Stimulated activated effector memory CD8-positive, alpha-beta T cell treated with anti-CD3 and anti-CD28 coated beads, Interleukin-12 subunit alpha, Interleukin-12 subunit beta, amount 100 ng/mL, for 72 hours (primary cell): ENCODE data around the gene HOXD8.

ENCODE experiments used
- ATAC-seq: fragments of 150-1000 bp; cut with Tn5 transposase; 2 replicates; pipeline ENCODE4 v1.10.0; 2021
- DNase-seq, 2 donors: peaks; one replicate each; pipeline ENCODE4 v3.0.0; 2021 to 2022; ENCODE audit warnings: low spot score in 2 of 2
- H3K27ac Mint-ChIP-seq: one replicate; pipeline ENCODE4 v1.8.0; 2022; ENCODE audit warnings: mild to moderate bottlenecking, mixed read lengths
- H3K36me3 Mint-ChIP-seq: one replicate; pipeline ENCODE4 v1.8.0; 2022; ENCODE audit warnings: mild to moderate bottlenecking, mixed read lengths
- H3K4me1 Mint-ChIP-seq: one replicate; pipeline ENCODE4 v1.8.0; 2022; ENCODE audit warnings: mixed read lengths
- H3K4me3 Mint-ChIP-seq: one replicate; pipeline ENCODE4 v1.8.0; 2022; ENCODE audit warnings: mild to moderate bottlenecking, mixed read lengths
- H3K9me3 Mint-ChIP-seq: one replicate; pipeline ENCODE4 v1.8.0; 2022; ENCODE audit warnings: mixed read lengths

The HOXD8 gene

DNA sequence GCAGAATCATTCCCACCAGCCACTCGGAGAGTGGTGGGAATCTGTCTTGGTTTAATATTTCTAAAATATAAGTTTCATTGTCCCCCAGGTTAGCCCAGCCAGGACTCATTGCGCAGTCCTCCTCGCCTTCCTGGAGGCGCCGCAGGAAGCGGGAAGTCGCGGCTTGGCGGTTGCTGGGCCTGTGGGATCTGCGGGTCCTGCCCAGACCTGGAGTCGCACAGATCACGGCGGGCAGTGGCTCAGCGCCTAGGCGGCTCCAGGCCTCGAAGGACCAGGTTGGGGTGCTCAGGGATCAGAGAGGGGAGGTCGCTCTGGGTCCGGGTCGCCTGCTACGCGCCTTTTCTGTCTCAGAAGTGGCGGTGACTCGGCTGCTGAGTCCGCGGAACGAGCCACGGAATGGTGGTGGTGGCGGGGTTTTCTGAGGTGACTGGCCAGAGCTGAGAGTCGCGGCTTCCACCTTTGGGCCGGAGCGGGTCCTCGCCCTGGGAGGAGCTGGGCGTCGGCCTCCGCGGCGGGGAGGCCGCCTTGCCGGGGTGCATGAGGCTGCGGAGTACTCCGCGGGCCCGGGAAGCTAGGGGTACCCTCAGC lies 30.3 kb downstream of the HOXD8 start:
- peaks cover 16% of the 10 kb centered on the region for H3K36me3 Mint-ChIP-seq
- no peak overlapping the region for H3K27ac Mint-ChIP-seq
- H3K4me1 Mint-ChIP-seq: peaks cover 31% of the 10 kb centered on the region
- H3K9me3 Mint-ChIP-seq: no peaks in the 10 kb centered on the region
- peak in 1 of 2 donors; percentile 47 for DNase-seq
- H3K4me3 Mint-ChIP-seq: no peak overlapping the region
- ATAC-seq: no peak

GRCh38 chr2:176160251-176160985 lies 30.9 kb downstream of the HOXD8 start:
- Mint-ChIP-seq H3K27ac (no peak overlapping the region), H3K4me1 (peaks cover 31% of the 10 kb centered on the region), H3K4me3 (no peak overlapping the region), H3K9me3 (no peaks in the 10 kb centered on the region), H3K36me3 (peaks cover 16% of the 10 kb centered on the region)
- no peak for DNase-seq
- ATAC-seq: no peak

GRCh38 chr2:176160986-176161824 lies 31.7 kb downstream of the HOXD8 start:
- DNase-seq (peak in 1 of 2 donors; percentile 47), ATAC-seq (no peak)
- H3K4me1 Mint-ChIP-seq: peaks cover 31% of the 10 kb centered on the region
- no peaks in the 10 kb centered on the region for H3K9me3 Mint-ChIP-seq
- H3K36me3 Mint-ChIP-seq: peaks cover 16% of the 10 kb centered on the region
- H3K27ac Mint-ChIP-seq: no peak overlapping the region
- no peak overlapping the region for H3K4me3 Mint-ChIP-seq

- H3K9me3 Mint-ChIP-seq: no peaks in the 10 kb centered on the region
- no peak overlapping the region for H3K27ac Mint-ChIP-seq
- DNase-seq (peak in 1 of 2 donors; percentile 43), ATAC-seq (no peak)
- H3K4me3 Mint-ChIP-seq: no peak overlapping the region
- peaks cover 31% of the 10 kb centered on the region for H3K4me1 Mint-ChIP-seq
- H3K36me3 Mint-ChIP-seq: peaks cover 16% of the 10 kb centered on the region
Observed at GRCh38 chr2:176161825-176162626, 32.5 kb downstream of the HOXD8 start.

- DNase-seq (peak in 1 of 2 donors; percentile 43), ATAC-seq (no peak)
- Mint-ChIP-seq H3K27ac (no peak overlapping the region), H3K4me3 (no peak overlapping the region), H3K9me3 (no peaks in the 10 kb centered on the region), H3K36me3 (peaks cover 10% of the 10 kb centered on the region), H3K4me1 (peaks cover 22% of the 10 kb centered on the region)
Observed at GRCh38 chr2:176162911-176163671, 33.6 kb downstream of the HOXD8 start.

GRCh38 chr2:176163672-176164056 lies 34.2 kb downstream of the HOXD8 start:
- Mint-ChIP-seq H3K9me3 (no peaks in the 10 kb centered on the region), H3K4me1 (peaks cover 16% of the 10 kb centered on the region), H3K4me3 (no peak overlapping the region), H3K27ac (no peak overlapping the region), H3K36me3 (peaks cover 10% of the 10 kb centered on the region)
- no peak for ATAC-seq
- peak in 1 of 2 donors; percentile 43 for DNase-seq

- no peaks in the 10 kb centered on the region for H3K9me3 Mint-ChIP-seq
- ATAC-seq (no peak), DNase-seq (peak in 1 of 2 donors; percentile 38)
- H3K4me1 Mint-ChIP-seq: peaks cover 16% of the 10 kb centered on the region
- H3K36me3 Mint-ChIP-seq: peaks cover 10% of the 10 kb centered on the region
- no peak overlapping the region for H3K4me3 Mint-ChIP-seq
- no peak overlapping the region for H3K27ac Mint-ChIP-seq
Observed at GRCh38 chr2:176164201-176164600, 34.7 kb downstream of the HOXD8 start.

DNA sequence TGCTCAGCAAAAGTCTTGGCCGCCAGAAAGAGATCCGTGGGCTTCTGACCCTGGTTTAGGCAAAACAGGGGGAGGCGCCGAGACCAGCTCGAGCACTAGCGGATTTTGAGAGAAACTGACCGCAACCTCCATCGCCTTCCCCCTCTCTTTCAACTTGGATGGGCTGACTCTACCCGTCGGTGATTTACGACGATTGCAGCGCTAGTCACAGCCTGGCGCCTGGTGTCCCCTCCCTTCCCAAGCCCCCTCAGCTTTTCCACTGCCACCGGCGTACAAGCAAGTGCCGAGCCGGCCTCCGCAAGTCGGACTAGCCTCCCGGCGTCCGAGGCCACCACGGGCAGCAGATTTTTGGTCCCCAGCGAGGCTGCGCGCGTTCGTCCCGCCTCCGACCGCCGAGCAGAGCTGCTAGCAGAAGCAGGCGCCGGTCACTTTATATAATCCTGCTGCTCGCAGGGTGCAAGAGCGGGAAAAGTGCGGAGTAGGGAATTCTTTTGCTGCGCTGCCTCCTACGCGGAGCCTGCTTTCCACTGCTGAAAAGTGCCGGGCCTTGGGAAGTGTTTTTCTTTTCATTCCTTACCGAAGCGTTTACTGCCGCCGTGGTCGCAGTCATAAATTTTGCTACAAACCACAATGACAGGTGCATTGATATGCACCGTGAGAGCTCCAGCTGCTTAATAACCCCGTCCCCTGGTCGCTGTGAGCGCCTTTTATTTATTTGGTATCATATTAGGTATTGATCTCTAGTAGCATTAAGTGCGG lies 35.3 kb downstream of the HOXD8 start:
- no peak overlapping the region for H3K27ac Mint-ChIP-seq
- no peak for ATAC-seq

GRCh38 chr2:176165370-176166050 lies 36.0 kb downstream of the HOXD8 start:
- DNase-seq (no peak), ATAC-seq (no peak)
- Mint-ChIP-seq H3K27ac (no peak overlapping the region), H3K4me1 (peaks cover 16% of the 10 kb centered on the region), H3K4me3 (no peak overlapping the region), H3K36me3 (peaks cover 10% of the 10 kb centered on the region), H3K9me3 (no peaks in the 10 kb centered on the region)

More for the DNA sequence above, 35.3 kb downstream of the HOXD8 start:
- DNase-seq: no peak
- H3K4me3 Mint-ChIP-seq: no peak overlapping the region
- H3K9me3 Mint-ChIP-seq: no peaks in the 10 kb centered on the region
- peaks cover 10% of the 10 kb centered on the region for H3K36me3 Mint-ChIP-seq
- peaks cover 16% of the 10 kb centered on the region for H3K4me1 Mint-ChIP-seq

GRCh38 chr2:176166272-176166671 lies 36.8 kb downstream of the HOXD8 start:
- H3K27ac Mint-ChIP-seq: no peak overlapping the region
- H3K4me1 Mint-ChIP-seq: peaks cover 12% of the 10 kb centered on the region
- ATAC-seq (no peak), DNase-seq (no peak)
- peaks cover 10% of the 10 kb centered on the region for H3K36me3 Mint-ChIP-seq
- H3K4me3 Mint-ChIP-seq: no peak overlapping the region
- H3K9me3 Mint-ChIP-seq: no peaks in the 10 kb centered on the region

DNA sequence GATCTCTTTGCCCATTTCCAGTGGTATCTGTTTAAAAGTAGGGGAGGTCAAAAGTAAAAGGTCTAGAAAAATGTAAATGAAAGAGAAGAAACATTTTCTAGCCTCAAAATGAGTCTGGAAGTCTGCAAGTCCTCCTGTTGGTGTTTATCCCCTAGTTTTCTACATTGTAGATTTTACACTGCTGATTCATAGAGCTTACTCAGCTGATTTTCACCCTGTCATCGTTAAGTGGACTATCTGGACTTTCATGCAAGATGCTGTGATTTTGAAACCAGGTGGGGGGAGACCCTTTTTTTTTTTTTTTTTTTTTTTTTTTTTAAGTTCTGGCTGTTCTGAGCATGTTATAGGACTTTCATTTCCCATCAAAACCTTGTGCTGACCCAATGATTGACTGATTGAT lies 37.9 kb downstream of the HOXD8 start:
- Mint-ChIP-seq H3K9me3 (no peaks in the 10 kb centered on the region), H3K27ac (no peak overlapping the region), H3K4me1 (peaks cover 16% of the 10 kb centered on the region), H3K4me3 (no peak overlapping the region), H3K36me3 (peaks cover 10% of the 10 kb centered on the region)
- no peak for DNase-seq
- ATAC-seq: no peak

DNA sequence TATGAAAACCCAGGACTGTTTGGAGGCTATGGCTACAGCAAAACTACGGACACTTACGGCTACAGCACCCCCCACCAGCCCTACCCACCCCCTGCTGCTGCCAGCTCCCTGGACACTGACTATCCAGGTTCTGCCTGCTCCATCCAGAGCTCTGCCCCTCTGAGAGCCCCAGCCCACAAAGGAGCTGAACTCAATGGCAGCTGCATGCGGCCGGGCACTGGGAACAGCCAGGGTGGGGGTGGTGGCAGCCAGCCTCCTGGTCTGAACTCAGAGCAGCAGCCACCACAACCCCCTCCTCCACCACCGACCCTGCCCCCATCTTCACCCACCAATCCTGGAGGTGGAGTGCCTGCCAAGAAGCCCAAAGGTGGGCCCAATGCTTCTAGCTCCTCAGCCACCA lies 39.7 kb downstream of the HOXD8 start:
- no peak for DNase-seq
- H3K9me3 Mint-ChIP-seq: no peaks in the 10 kb centered on the region
- peak; percentile 13 for ATAC-seq
- no peak overlapping the region for H3K4me3 Mint-ChIP-seq
- no peak overlapping the region for H3K27ac Mint-ChIP-seq
- H3K36me3 Mint-ChIP-seq: peaks cover 4% of the 10 kb centered on the region
- peaks cover 14% of the 10 kb centered on the region for H3K4me1 Mint-ChIP-seq

- H3K4me1 Mint-ChIP-seq: peaks cover 10% of the 10 kb centered on the region
- H3K9me3 Mint-ChIP-seq: no peaks in the 10 kb centered on the region
- no peak overlapping the region for H3K27ac Mint-ChIP-seq
- no peaks in the 10 kb centered on the region for H3K36me3 Mint-ChIP-seq
- DNase-seq (no peak), ATAC-seq (no peak)
- no peak overlapping the region for H3K4me3 Mint-ChIP-seq
Observed at GRCh38 chr2:176169711-176170110, 40.2 kb downstream of the HOXD8 start.
